Measurements from ENCODE around the gene CFAP20DC.

DNA sequence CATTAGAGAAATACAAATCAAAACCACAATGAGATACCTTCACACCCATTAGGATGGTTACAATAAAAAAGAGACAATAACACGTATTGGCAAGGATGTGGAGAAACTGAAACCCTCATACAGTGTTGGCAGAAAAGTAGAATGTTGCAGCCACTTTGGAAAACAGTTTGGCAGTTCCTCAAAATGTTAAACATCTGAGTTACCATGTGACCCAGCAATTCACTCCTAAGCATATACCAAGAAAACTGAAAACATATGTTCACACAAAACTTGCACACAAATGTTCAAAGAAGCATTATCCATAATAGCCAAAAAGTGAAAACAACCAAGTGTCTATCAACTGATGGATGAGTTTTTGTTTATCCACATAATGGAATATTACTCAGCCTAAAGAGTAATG is 216.3 kb downstream of the CFAP20DC start:
- TF ChIP-seq, protein P1, sequence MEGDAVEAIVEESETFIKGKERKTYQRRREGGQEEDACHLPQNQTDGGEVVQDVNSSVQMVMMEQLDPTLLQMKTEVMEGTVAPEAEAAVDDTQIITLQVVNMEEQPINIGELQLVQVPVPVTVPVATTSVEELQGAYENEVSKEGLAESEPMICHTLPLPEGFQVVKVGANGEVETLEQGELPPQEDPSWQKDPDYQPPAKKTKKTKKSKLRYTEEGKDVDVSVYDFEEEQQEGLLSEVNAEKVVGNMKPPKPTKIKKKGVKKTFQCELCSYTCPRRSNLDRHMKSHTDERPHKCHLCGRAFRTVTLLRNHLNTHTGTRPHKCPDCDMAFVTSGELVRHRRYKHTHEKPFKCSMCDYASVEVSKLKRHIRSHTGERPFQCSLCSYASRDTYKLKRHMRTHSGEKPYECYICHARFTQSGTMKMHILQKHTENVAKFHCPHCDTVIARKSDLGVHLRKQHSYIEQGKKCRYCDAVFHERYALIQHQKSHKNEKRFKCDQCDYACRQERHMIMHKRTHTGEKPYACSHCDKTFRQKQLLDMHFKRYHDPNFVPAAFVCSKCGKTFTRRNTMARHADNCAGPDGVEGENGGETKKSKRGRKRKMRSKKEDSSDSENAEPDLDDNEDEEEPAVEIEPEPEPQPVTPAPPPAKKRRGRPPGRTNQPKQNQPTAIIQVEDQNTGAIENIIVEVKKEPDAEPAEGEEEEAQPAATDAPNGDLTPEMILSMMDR (tag by site-specific recombination; IDR thresholded peaks at IDR 0.05) = no peak
- TF ChIP-seq SETDB1 (IDR thresholded peaks at IDR 0.05; ENCODE audit: insufficient read length, low read length) (no peak), ZNF660 (tag by site-specific recombination; IDR thresholded peaks at IDR 0.05) (no peak)

Measured in HEK293 (cell line).